ENCODE measurements around the gene SETD6. TPM values are rescaled to one million over a fixed set of nuclear protein-coding genes. Genes with fewer than 3 reads are reported as not detected.

Gene SETD6
- total RNA-seq, 4 donors from 2014 or later: 22.1 to 44.8 (median 23.3) TPM

- H3K9me3 ChIP-seq: no peaks in the 10 kb centered on the region
- TF ChIP-seq CTCF (IDR thresholded peaks at IDR 0.05): no peak
- TF ChIP-seq POLR2A (IDR thresholded peaks at IDR 0.05): no peak
- TF ChIP-seq POLR2AphosphoS5 (IDR thresholded peaks at IDR 0.05): no peak
- no peak for TF ChIP-seq EP300 (IDR thresholded peaks at IDR 0.05; ENCODE audit: low read depth)
- no peaks in the 10 kb centered on the region for H3K36me3 ChIP-seq
- DNase-seq: no peak
- whole genome bisulfite sequencing, 2 donors (ENCODE audit: low coverage in 1 of 2): 10% methylated on average over 19 of the region's 36 CpGs; no CpG with 5 or more reads in 1 of the 2 donors
- no peak overlapping the region for H3K27ac ChIP-seq
- H3K4me1 ChIP-seq: peaks cover 9 to 17% (median 10%) of the 10 kb centered on the region in 4 donors
- H3K27me3 ChIP-seq: peaks cover 50% of the 10 kb centered on the region
- intact Hi-C loops (cut with DNase I; ENCODE audit: low total_unique reads): no loop called here
- H3K4me3 ChIP-seq: peak overlapping the region in 2 of 4 donors; percentile 14 to 43
- in situ Hi-C loops (cut with MboI; ENCODE audit: low pct_ligation_motif_present in 1 of 4, low pct_unique_long_range_greater_than_20kb in 1 of 4, low sequenced_read_pairs in 3 of 4): no loop called here
Observed at GRCh38 chr16:58500430-58501241, 14.7 kb upstream of the SETD6 start.

- Histone ChIP-seq H3K27ac (no peak overlapping the region), H3K27me3 (peaks cover 54% of the 10 kb centered on the region), H3K36me3 (no peaks in the 10 kb centered on the region), H3K4me1 (peaks cover 9 to 17% (median 10%) of the 10 kb centered on the region in 4 donors), H3K9me3 (no peaks in the 10 kb centered on the region), H3K4me3 (peak overlapping the region in 2 of 4 donors; percentile 14 to 43)
- DNase-seq: peak; percentile 33
- intact Hi-C loops (cut with DNase I; ENCODE audit: low total_unique reads): no loop called here
- no peak for TF ChIP-seq CTCF (IDR thresholded peaks at IDR 0.05)
- no peak for TF ChIP-seq EP300 (IDR thresholded peaks at IDR 0.05; ENCODE audit: low read depth)
- TF ChIP-seq POLR2AphosphoS5 (IDR thresholded peaks at IDR 0.05): no peak
- no peak for TF ChIP-seq POLR2A (IDR thresholded peaks at IDR 0.05)
- in situ Hi-C loops (cut with MboI; ENCODE audit: low pct_ligation_motif_present in 1 of 4, low pct_unique_long_range_greater_than_20kb in 1 of 4, low sequenced_read_pairs in 3 of 4): no loop called here
- 5% methylated on average over 13 of the region's 42 CpGs; no CpG with 5 or more reads in 1 of the 2 donors for WGBS, 2 donors (ENCODE audit: low coverage in 1 of 2)
Observed at GRCh38 chr16:58501242-58502131, 13.8 kb upstream of the SETD6 start.

GRCh38 chr16:58502217-58502921, 12.9 kb upstream of the SETD6 start:
- no peak overlapping the region for H3K27ac ChIP-seq
- H3K4me3 ChIP-seq: no peak overlapping the region
- TF ChIP-seq POLR2AphosphoS5 (IDR thresholded peaks at IDR 0.05): no peak
- TF ChIP-seq CTCF (IDR thresholded peaks at IDR 0.05): no peak
- TF ChIP-seq POLR2A (IDR thresholded peaks at IDR 0.05): no peak
- TF ChIP-seq EP300 (IDR thresholded peaks at IDR 0.05; ENCODE audit: low read depth): no peak
- peaks cover 9 to 17% (median 10%) of the 10 kb centered on the region in 4 donors for H3K4me1 ChIP-seq
- intact Hi-C loops (cut with DNase I; ENCODE audit: low total_unique reads): no loop called here
- no peak for DNase-seq
- no peaks in the 10 kb centered on the region for H3K36me3 ChIP-seq
- peaks cover 63% of the 10 kb centered on the region for H3K27me3 ChIP-seq
- 52 to 80% methylated on average over 4 to 6 of the region's 8 CpGs for WGBS, 2 donors (ENCODE audit: low coverage in 1 of 2)
- in situ Hi-C loops (cut with MboI; ENCODE audit: low pct_ligation_motif_present in 1 of 4, low pct_unique_long_range_greater_than_20kb in 1 of 4, low sequenced_read_pairs in 3 of 4): no loop called here
- H3K9me3 ChIP-seq: no peaks in the 10 kb centered on the region

All from transverse colon (tissue), 4 donors.